HG03558 (cell line): Measurements from ENCODE around the gene PPP2R3A.

Experiments used
- ATAC-seq: cut with Tn5 transposase; IDR thresholded peaks from one replicate; pipeline ENCODE4 v1.9.1; 2021; ENCODE audit warnings: moderate number of reproducible peaks; ENCODE audit not compliant: unreplicated experiment; ENCODE audit errors: extremely low read depth

The PPP2R3A gene

DNA sequence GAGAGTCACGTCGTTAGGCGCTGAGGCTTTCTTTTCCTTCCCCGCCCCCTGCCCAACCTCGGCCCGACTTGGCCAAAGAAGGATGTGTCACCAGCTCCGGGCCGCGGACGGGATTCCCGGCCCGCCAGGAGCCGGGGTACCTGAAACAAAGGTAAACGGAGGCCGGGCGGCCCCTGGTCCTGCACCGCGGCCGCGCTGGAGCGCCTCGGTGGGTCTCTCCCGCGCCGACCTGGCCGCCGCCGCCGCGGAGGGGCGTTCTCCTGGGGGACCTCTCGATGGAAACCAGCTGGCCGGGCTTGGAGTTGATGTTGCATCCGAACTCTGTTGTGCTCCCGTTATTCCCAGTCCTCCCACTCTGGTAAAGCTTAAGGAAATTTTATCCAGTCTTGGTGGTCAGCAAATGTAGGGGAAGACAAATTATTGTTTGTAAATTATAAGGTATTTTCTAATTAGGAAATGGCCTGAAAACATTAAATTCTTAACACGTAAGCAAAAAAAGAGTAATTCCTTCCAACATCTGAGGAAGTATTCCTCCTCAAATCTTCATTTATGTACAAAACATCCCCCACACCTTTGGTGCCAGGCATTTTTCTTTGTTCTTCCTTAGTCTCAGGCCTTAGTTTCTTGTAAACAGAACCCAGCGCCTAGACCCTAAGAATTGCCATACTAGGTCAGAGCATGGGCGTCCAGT is 888 bp downstream of the PPP2R3A start:
- ATAC-seq = no peak

DNA sequence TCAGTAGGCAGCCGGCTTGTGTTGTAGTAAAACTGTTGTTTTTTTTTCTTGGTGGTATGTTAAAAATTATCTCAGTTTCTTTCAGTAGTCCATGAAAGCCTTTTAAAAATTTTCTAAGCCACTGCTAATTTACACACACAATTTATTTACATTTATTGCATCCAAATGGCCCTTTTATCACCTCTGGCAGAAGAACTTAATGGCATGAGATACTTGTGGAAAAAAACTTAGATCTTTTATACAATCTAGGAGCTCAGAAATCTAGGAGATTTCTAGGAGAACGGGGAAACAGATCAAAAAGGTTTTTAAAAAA is 1.4 kb downstream of the PPP2R3A start:
- ATAC-seq = no peak

DNA sequence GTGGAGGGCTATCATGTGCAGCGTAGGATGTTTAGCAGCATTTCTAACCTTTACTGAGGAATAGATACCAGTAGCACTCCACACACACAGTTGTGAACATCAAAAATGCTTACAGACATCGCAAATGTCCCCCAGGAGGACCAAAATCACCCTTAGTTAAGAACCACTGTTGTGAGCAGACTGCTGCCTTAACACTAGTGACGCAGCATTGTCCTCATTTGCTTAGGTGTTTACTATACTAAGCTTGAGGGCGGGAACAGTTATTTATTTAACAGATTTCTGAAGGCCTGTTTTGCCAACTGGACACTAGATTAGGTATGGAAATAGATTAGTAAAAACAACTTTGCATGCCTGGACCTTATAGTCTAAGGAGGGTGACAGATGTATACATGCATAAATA is 2.3 kb downstream of the PPP2R3A start:
- ATAC-seq = no peak

- no peak for ATAC-seq
Measured at GRCh38 chr3:135970506-135971116, 5.1 kb downstream of the PPP2R3A start.

DNA sequence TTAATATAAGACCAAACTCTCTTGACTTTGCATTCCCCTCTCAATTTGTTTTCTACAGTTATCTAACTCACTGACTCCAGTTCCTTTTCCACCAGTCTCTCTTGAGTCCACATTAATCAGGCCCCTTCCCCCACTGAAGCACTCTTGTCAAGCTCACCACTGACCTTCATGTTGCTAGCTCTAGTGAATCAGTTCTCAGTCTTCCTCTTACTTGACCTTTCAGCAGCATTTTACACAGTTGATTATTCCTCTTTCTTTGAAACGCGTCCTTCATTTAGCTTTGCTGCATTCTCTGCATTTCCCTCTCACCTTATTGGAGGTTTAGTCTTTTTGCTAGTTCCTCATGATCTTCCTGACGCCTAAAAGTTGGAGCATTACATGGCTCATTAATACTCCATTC is 8.3 kb downstream of the PPP2R3A start:
- ATAC-seq = no peak

DNA sequence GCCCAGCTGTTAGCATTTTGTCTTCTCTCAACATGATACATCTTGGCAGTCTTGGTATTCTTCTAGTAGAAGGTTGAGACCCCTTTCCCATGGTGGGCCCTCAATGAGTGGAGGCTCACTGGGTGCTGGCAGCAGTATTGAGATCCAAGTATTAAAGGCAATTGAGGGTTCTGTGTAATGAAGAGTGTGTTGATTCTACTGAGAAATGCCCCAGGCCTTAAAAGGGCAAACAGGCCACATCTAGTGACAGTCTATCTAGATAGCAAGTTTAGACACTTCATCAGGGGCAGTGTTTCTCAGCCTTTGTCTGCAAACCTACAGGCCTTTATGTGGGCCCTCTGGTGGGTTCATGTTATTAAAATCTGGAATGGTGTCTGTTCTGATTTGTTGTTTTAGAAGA is 9.5 kb downstream of the PPP2R3A start:
- ATAC-seq = no peak

GRCh38 chr3:135975536-135975935 is 10.0 kb downstream of the PPP2R3A start:
- no peak for ATAC-seq

DNA sequence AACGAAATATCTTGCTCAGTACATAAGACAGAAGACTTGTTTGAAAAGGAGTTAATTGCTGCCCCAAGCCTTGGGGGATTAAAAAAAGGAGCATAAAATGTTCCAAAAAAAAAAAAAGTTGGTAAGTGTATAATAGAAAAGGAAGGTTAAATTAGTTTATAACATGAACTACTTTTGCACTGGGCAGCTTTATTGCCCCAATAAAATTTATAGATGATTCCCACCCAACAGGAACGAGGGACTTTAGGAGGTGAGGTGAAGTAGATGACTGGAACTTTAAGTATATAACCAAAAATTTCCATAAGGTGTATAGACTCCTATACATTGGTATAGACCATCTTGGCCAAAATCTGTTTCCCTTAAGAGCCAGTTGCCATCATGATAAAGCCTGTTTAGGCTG is 14.8 kb downstream of the PPP2R3A start:
- ATAC-seq = no peak

GRCh38 chr3:135981701-135982403 is 16.3 kb downstream of the PPP2R3A start:
- ATAC-seq = no peak

- no peak for ATAC-seq
Measured at GRCh38 chr3:135982404-135982761, 16.9 kb downstream of the PPP2R3A start.

- no peak for ATAC-seq
Measured at GRCh38 chr3:135982922-135983581, 17.5 kb downstream of the PPP2R3A start.

- ATAC-seq = no peak
Measured at GRCh38 chr3:135987661-135988060, 22.1 kb downstream of the PPP2R3A start.

GRCh38 chr3:135989242-135989641 is 23.7 kb downstream of the PPP2R3A start:
- ATAC-seq = no peak

GRCh38 chr3:135990903-135991302 is 25.4 kb downstream of the PPP2R3A start:
- no peak for ATAC-seq

DNA sequence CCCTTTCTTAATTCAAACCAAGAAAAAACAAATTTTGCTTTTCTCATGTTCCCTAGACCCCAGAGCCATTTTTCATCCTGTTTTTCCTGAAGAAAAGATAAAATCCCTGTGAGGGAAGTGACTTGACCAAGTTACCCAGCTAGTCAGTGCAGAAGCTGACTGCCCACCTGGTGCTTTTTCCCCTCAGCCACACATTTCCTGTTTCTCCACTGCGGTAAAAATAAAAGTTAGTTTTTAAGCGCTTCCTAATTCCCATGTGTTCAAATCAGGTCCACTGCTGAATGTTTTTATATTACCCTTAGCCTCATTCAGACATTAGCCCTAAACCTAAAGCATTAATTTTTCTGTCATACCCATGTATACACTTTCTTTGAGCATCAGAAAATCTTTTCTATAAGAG is 26.1 kb downstream of the PPP2R3A start:
- no peak for ATAC-seq

DNA sequence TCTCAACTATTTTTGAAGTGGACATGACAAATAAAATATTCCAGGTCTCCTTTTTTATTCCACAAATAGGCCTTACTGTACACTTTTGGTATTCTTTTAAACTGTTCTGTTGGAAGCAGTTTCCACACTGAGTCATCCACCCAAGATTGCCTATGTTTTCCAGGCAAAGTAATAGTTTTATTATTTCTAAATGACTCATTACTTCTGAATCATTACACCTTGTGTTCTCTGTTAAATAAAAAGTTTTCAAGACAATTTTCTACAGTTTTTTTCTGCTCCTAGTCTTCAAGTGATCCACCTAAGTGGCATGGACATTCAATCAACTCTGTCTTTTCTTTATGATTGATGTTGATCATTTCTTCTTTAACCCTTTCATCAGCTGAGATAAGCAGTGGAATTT is 26.5 kb downstream of the PPP2R3A start:
- no peak for ATAC-seq

- no peak for ATAC-seq
Measured at GRCh38 chr3:135994708-135995337, 29.3 kb downstream of the PPP2R3A start.

DNA sequence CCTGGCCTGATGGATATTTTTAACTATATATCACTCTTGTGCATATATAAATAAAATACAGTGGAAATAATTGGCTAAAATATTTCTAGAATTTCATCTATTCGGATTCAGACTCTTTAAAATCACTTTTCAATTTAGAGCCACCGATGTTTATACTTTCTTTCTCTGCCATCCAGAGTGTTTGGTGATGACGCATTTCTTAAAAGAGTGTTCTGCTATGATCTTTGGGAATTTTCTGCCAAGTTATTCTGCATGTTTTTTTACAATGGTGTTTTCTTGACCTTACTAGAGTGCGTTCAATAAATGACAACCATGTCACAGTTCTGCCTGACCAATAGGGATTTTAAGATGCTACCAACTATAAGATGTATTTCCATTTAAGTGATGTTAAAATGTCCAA is 30.2 kb downstream of the PPP2R3A start:
- ATAC-seq = no peak

GRCh38 chr3:135997554-135998320 is 32.2 kb downstream of the PPP2R3A start:
- ATAC-seq = no peak

- no peak for ATAC-seq
Measured at GRCh38 chr3:136008221-136008620, 42.7 kb downstream of the PPP2R3A start.
